ENCODE results near the gene TRANK1.

The TRANK1 gene

GRCh38 chr3:36905545-36905944, 39.3 kb downstream of the TRANK1 start:
- no peak for TF ChIP-seq SIN3A (IDR thresholded peaks at IDR 0.05; ENCODE audit: borderline replicate concordance, insufficient read depth, low read length)
- TF ChIP-seq TAF1 (IDR thresholded peaks at IDR 0.05; ENCODE audit: borderline replicate concordance, insufficient read depth, low read length), result no peak
- no peak for TF ChIP-seq REST (IDR thresholded peaks at IDR 0.05; ENCODE audit: insufficient read depth in 1 of 2, low read depth in 2 of 2, low read length in 2 of 2)
- TF ChIP-seq POLR2AphosphoS5 (IDR thresholded peaks at IDR 0.05; ENCODE audit: low read depth, low read length), result no peak
- TF ChIP-seq FOXP2 (optimal IDR thresholded peaks at IDR 0.05; ENCODE audit: borderline replicate concordance, extremely low read depth, extremely low read length, insufficient read depth), result no peak

- TF ChIP-seq TAF1 (IDR thresholded peaks at IDR 0.05; ENCODE audit: borderline replicate concordance, insufficient read depth, low read length) (no peak), REST (IDR thresholded peaks at IDR 0.05; ENCODE audit: insufficient read depth in 1 of 2, low read depth in 2 of 2, low read length in 2 of 2) (no peak), SIN3A (IDR thresholded peaks at IDR 0.05; ENCODE audit: borderline replicate concordance, insufficient read depth, low read length) (no peak), POLR2AphosphoS5 (IDR thresholded peaks at IDR 0.05; ENCODE audit: low read depth, low read length) (no peak), FOXP2 (optimal IDR thresholded peaks at IDR 0.05; ENCODE audit: borderline replicate concordance, extremely low read depth, extremely low read length, insufficient read depth) (no peak)
These were observed 40.2 kb downstream of the TRANK1 start for GRCh38 chr3:36904641-36905040.

- no peak for TF ChIP-seq FOXP2 (optimal IDR thresholded peaks at IDR 0.05; ENCODE audit: borderline replicate concordance, extremely low read depth, extremely low read length, insufficient read depth)
- no peak for TF ChIP-seq SIN3A (IDR thresholded peaks at IDR 0.05; ENCODE audit: borderline replicate concordance, insufficient read depth, low read length)
- no peak for TF ChIP-seq REST (IDR thresholded peaks at IDR 0.05; ENCODE audit: insufficient read depth in 1 of 2, low read depth in 2 of 2, low read length in 2 of 2)
- TF ChIP-seq TAF1 (IDR thresholded peaks at IDR 0.05; ENCODE audit: borderline replicate concordance, insufficient read depth, low read length), result no peak
- TF ChIP-seq POLR2AphosphoS5 (IDR thresholded peaks at IDR 0.05; ENCODE audit: low read depth, low read length), result no peak
These were observed 41.6 kb downstream of the TRANK1 start for GRCh38 chr3:36903119-36903882.

- TF ChIP-seq FOXP2 (optimal IDR thresholded peaks at IDR 0.05; ENCODE audit: borderline replicate concordance, extremely low read depth, extremely low read length, insufficient read depth) (no peak), REST (IDR thresholded peaks at IDR 0.05; ENCODE audit: insufficient read depth in 1 of 2, low read depth in 2 of 2, low read length in 2 of 2) (no peak), POLR2AphosphoS5 (IDR thresholded peaks at IDR 0.05; ENCODE audit: low read depth, low read length) (no peak), SIN3A (IDR thresholded peaks at IDR 0.05; ENCODE audit: borderline replicate concordance, insufficient read depth, low read length) (no peak), TAF1 (IDR thresholded peaks at IDR 0.05; ENCODE audit: borderline replicate concordance, insufficient read depth, low read length) (no peak)
These were observed 43.3 kb downstream of the TRANK1 start for GRCh38 chr3:36901588-36901987.

All from PFSK-1 (cell line).